CD14-positive monocyte (primary cell): ENCODE data around the gene FBXO22. TPM values are rescaled to one million over a fixed set of nuclear protein-coding genes. Genes with fewer than 3 reads are reported as not detected.

Experiments
- DNase-seq, 3 donors: peaks; one replicate each; pipeline ENCODE4 v3.0.0-alpha.2; 2011 to 2022
- H2AFZ ChIP-seq: 2 replicates; pipeline ENCODE4 v1.6.0; 2012; ENCODE audit warnings: mild to moderate bottlenecking, low read depth, low read length, inconsistent platforms; ENCODE audit not compliant: insufficient read depth, poor library complexity, severe bottlenecking
- H3K27ac ChIP-seq, 2 donors: 1 replicate in 1 of 2; 2 replicates in 1 of 2; pipeline ENCODE4 v1.5.1; 2012 to 2013; ENCODE audit warnings: low read length in 2 of 2, control low read depth in 1 of 2, inconsistent platforms in 1 of 2, low read depth in 1 of 2, mild to moderate bottlenecking in 1 of 2
- H3K27me3 ChIP-seq, 2 donors: one replicate each; pipeline versions ENCODE4 v1.6.0 to v1.6.1; 2011 to 2013; ENCODE audit warnings: low read length in 2 of 2; ENCODE audit not compliant: control insufficient read depth in 2 of 2, insufficient read depth in 2 of 2
- H3K36me3 ChIP-seq, 2 donors: replicated peaks in 1 of 2; 1 replicate in 1 of 2; 2 replicates in 1 of 2; pipeline versions ENCODE4 v1.5.1 to v1.6.1; 2012 to 2013; ENCODE audit warnings: low read length in 2 of 2, control low read depth in 1 of 2, inconsistent platforms in 1 of 2, mild to moderate bottlenecking in 1 of 2; ENCODE audit not compliant: insufficient read depth in 2 of 2, control insufficient read depth in 1 of 2
- H3K4me1 ChIP-seq, 2 donors: 1 replicate in 1 of 2; 2 replicates in 1 of 2; pipeline versions ENCODE4 v1.5.1 to v1.6.1; 2012 to 2013; ENCODE audit warnings: low read length in 2 of 2, control low read depth in 1 of 2, inconsistent platforms in 1 of 2, mild to moderate bottlenecking in 1 of 2, moderate library complexity in 1 of 2; ENCODE audit not compliant: insufficient read depth in 2 of 2, control insufficient read depth in 1 of 2
- H3K4me2 ChIP-seq: replicated peaks from 2 replicates; pipeline ENCODE3; 2012; ENCODE audit warnings: low read length, moderate library complexity, mild to moderate bottlenecking; ENCODE audit not compliant: poor library complexity, severe bottlenecking; ENCODE audit errors: extremely low read depth
- H3K4me3 ChIP-seq, 3 experiments: fragments of 200-600 bp in 1 of 3; sonication (generic) in 1 of 3; replicated peaks in 1 of 3; 1 replicate in 2 of 3; 2 replicates in 1 of 3; pipeline ENCODE4 v1.5.1; 2011 to 2013; ENCODE audit warnings: low read length in 3 of 3, mild to moderate bottlenecking in 3 of 3, control low read depth in 2 of 3, low read depth in 2 of 3, inconsistent platforms in 1 of 3, moderate library complexity in 1 of 3
- H3K79me2 ChIP-seq: 2 replicates; pipeline ENCODE4 v1.6.0; 2012; ENCODE audit warnings: mild to moderate bottlenecking, control low read depth, inconsistent platforms, low read length, moderate library complexity; ENCODE audit not compliant: insufficient read depth
- H3K9ac ChIP-seq: 2 replicates; pipeline ENCODE4 v1.6.0; 2017; ENCODE audit warnings: low read length, mild to moderate bottlenecking; ENCODE audit not compliant: insufficient read depth, poor library complexity, severe bottlenecking
- H3K9me3 ChIP-seq, 2 donors: replicated peaks in 1 of 2; 1 replicate in 1 of 2; 2 replicates in 1 of 2; pipeline versions ENCODE4 v1.5.1 to v1.6.1; 2012 to 2013; ENCODE audit warnings: low read length in 2 of 2, control low read depth in 1 of 2; ENCODE audit not compliant: control insufficient read depth in 1 of 2, insufficient read depth in 1 of 2
- H4K20me1 ChIP-seq: 2 replicates; pipeline ENCODE4 v1.6.0; 2012; ENCODE audit warnings: mild to moderate bottlenecking, low read length, control low read depth, moderate library complexity; ENCODE audit not compliant: insufficient read depth
- H3K27ac Mint-ChIP-seq, 7 donors: one replicate each; pipeline ENCODE4 v1.8.0; 2020; ENCODE audit warnings: mild to moderate bottlenecking in 7 of 7, mixed read lengths in 7 of 7, moderate library complexity in 6 of 7, inconsistent platforms in 2 of 7
- H3K27me3 Mint-ChIP-seq, 3 donors: one replicate each; pipeline ENCODE4 v1.8.0; 2021 to 2022; ENCODE audit warnings: low read depth in 3 of 3, mild to moderate bottlenecking in 3 of 3, mixed read lengths in 3 of 3, moderate library complexity in 3 of 3, inconsistent platforms in 1 of 3
- H3K36me3 Mint-ChIP-seq, 2 donors: one replicate each; pipeline ENCODE4 v1.8.0; 2020; ENCODE audit warnings: mixed read lengths in 2 of 2, inconsistent platforms in 1 of 2, mild to moderate bottlenecking in 1 of 2
- H3K4me1 Mint-ChIP-seq: one replicate; pipeline ENCODE4 v1.8.0; 2020; ENCODE audit warnings: mild to moderate bottlenecking, mixed read lengths
- H3K4me3 Mint-ChIP-seq, 2 donors: one replicate each; pipeline ENCODE4 v1.8.0; 2020; ENCODE audit warnings: mild to moderate bottlenecking in 2 of 2, mixed read lengths in 2 of 2, moderate library complexity in 1 of 2
- H3K9me3 Mint-ChIP-seq, 7 donors: one replicate each; pipeline ENCODE4 v1.8.0; 2020 to 2022; ENCODE audit warnings: mixed read lengths in 7 of 7, mild to moderate bottlenecking in 6 of 7, moderate library complexity in 6 of 7, inconsistent platforms in 2 of 7
- WGBS: methylation state at CpG from one replicate; pipeline ENCODE4 v1.1.5; 2013; ENCODE audit warnings: missing lambda C conversion rate; ENCODE audit not compliant: insufficient coverage; 5-methylcytosine and 5-hydroxymethylcytosine counted together
- intact Hi-C, 2 donors: fragments of 100-400 bp; cut with micrococcal nuclease; formaldehyde crosslinking; loops; one replicate each; pipeline versions ENCODE4 v1.15.0 to v1.15.1; 2023
- polyA plus RNA-seq, 3 donors: library from polyadenylated mRNA; depleted of rRNA in 1 of 3; unstranded in 2 of 3; stranded (reverse) in 1 of 3; fragments of 300-500 nt in 2 of 3; fragments of >200 nt in 1 of 3; fragmentation: Illumina TruSeq in 2 of 3; gene quantifications; 1 replicate in 2 of 3; 2 replicates in 1 of 3; pipeline ENCODE4 v1.2.3, GENCODE V29; 2012 to 2021
- TF ChIP-seq, protein P1 (sequence below): fragments of 200-600 bp; IDR thresholded peaks from one replicate; pipeline ENCODE4 v1.8.0; 2022; ENCODE audit warnings: antibody characterized with exemption, mild to moderate bottlenecking

Gene FBXO22
- polyA plus RNA-seq, 3 donors: 4.2 to 12.8 (median 12.3) TPM

DNA sequence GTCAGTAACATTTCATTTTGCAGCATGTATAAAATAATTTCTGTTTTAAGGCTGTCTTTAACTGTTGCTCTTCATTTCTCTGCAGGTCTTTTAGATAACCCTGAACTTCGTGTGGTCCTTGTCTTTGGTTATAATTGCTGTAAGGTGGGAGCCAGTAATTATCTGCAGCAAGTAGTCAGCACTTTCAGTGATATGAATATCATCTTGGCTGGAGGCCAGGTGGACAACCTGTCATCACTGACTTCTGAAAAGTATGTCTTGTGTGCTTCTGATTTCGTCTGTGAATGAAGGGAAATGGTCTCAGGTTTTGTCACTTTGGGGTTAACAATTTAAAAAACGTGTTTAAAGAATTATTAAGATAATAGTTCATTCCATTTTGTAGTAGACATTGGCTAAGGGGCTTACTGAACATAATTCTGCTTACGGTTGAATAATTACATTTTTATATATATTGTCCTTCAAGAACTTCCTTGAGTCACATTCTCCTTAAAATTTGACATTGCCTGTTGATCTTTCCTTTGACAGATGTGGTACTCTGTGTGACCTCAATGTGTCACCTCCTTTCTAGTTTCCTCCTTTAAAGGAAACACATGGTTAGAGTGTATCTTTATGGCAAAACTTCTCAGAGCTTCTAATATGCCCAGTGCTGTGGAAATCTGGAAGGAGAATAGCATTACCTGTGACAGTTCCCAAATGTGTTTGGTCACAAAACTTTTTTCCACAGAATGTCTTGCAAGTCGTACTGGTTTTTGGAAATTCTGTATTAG lies 26.3 kb downstream of the FBXO22 start:
- Histone ChIP-seq H3K9ac (no peak overlapping the region), H3K9me3 (no peaks in the 10 kb centered on the region), H3K4me2 (no peak overlapping the region), H3K4me3 (no peak overlapping the region), H3K27me3 (no peaks in the 10 kb centered on the region), H3K4me1 (peaks cover 0 to 8% of the 10 kb centered on the region in 2 donors), H2AFZ (no peak overlapping the region), H3K79me2 (no peaks in the 10 kb centered on the region), H3K27ac (no peak overlapping the region), H3K36me3 (peaks cover 50 to 78% of the 10 kb centered on the region in 2 donors), H4K20me1 (no peaks in the 10 kb centered on the region)
- no peak overlapping the region for H3K4me3 Mint-ChIP-seq
- H3K9me3 Mint-ChIP-seq: no peaks in the 10 kb centered on the region
- peaks cover 56 to 66% of the 10 kb centered on the region in 2 donors for H3K36me3 Mint-ChIP-seq
- TF ChIP-seq, protein P1, sequence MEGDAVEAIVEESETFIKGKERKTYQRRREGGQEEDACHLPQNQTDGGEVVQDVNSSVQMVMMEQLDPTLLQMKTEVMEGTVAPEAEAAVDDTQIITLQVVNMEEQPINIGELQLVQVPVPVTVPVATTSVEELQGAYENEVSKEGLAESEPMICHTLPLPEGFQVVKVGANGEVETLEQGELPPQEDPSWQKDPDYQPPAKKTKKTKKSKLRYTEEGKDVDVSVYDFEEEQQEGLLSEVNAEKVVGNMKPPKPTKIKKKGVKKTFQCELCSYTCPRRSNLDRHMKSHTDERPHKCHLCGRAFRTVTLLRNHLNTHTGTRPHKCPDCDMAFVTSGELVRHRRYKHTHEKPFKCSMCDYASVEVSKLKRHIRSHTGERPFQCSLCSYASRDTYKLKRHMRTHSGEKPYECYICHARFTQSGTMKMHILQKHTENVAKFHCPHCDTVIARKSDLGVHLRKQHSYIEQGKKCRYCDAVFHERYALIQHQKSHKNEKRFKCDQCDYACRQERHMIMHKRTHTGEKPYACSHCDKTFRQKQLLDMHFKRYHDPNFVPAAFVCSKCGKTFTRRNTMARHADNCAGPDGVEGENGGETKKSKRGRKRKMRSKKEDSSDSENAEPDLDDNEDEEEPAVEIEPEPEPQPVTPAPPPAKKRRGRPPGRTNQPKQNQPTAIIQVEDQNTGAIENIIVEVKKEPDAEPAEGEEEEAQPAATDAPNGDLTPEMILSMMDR: no peak
- H3K27me3 Mint-ChIP-seq: no peaks in the 10 kb centered on the region
- WGBS: 80% methylated on average over 1 of the region's 5 CpGs
- peaks cover 9% of the 10 kb centered on the region for H3K4me1 Mint-ChIP-seq
- no peak for DNase-seq
- intact Hi-C loops: loop anchor here in 1 of 2 donors (5.0 kb wide), 1 partner anchor 207 kb away; no protein-coding TSS in a partner anchor
- no peak overlapping the region for H3K27ac Mint-ChIP-seq

DNA sequence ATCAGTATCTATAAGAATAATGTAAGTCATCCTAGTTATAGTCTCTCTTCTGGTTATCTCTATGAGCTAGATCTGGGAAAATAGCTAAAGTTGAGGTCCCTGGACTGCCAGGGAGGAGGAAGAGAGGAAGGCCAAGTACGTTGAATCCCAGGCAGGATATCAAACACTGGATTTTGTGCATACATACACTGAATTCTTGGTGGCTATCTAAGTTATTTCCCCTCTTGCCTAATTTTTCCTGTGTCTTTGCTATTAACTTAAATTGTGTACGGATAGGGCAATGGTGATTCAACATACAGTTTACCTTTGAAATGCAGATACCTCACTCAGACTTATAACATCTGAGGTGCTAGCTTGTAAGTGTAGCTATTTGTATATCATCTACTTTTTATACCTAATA lies 27.2 kb downstream of the FBXO22 start:
- Histone ChIP-seq H3K27ac (no peak overlapping the region), H3K9ac (no peak overlapping the region), H3K4me2 (no peak overlapping the region), H3K27me3 (no peaks in the 10 kb centered on the region), H3K9me3 (no peaks in the 10 kb centered on the region), H3K4me3 (no peak overlapping the region), H3K79me2 (no peaks in the 10 kb centered on the region), H4K20me1 (no peaks in the 10 kb centered on the region), H3K4me1 (no peaks in the 10 kb centered on the region), H3K36me3 (peaks cover 54 to 87% of the 10 kb centered on the region in 2 donors), H2AFZ (no peak overlapping the region)
- no peak for DNase-seq
- intact Hi-C loops: no loop called here
- WGBS: no CpG with 5 or more reads among the region's 2 CpGs
- Mint-ChIP-seq H3K27me3 (no peaks in the 10 kb centered on the region), H3K27ac (peak overlapping the region in 1 of 7 donors; percentile 40), H3K4me1 (peaks cover 3% of the 10 kb centered on the region), H3K36me3 (peaks cover 60 to 66% of the 10 kb centered on the region in 2 donors), H3K9me3 (no peaks in the 10 kb centered on the region), H3K4me3 (no peak overlapping the region)
- TF ChIP-seq, protein P1: no peak
